ENCODE data around the gene NBAS. TPM values are rescaled to one million over a fixed set of nuclear protein-coding genes. Genes with fewer than 3 reads are reported as not detected.

Gene NBAS
- total and polyA plus RNA-seq, 3 experiments from 2014 or later: 22.0 to 34.1 (median 30.6) TPM

GRCh38 chr2:15173501-15173900 is 387.6 kb downstream of the NBAS start:
- peaks cover 4 to 43% (median 11%) of the 10 kb centered on the region in 3 donors for H3K36me3 Mint-ChIP-seq
- no peak overlapping the region for H3K4me3 Mint-ChIP-seq
- H3K4me3 ChIP-seq (ENCODE audit: low read length): no peak overlapping the region
- DNase-seq: no peak
- no peaks in the 10 kb centered on the region for H3K27me3 ChIP-seq (ENCODE audit: insufficient read depth, low read length, poor library complexity, severe bottlenecking)
- ChIA-PET CTCF (no interaction called here), POLR2A (no interaction called here)
- H3K27ac ChIP-seq (ENCODE audit: low read depth, low read length): no peak overlapping the region
- H3K9me3 ChIP-seq (ENCODE audit: low read length): no peaks in the 10 kb centered on the region
- H3K27me3 Mint-ChIP-seq: peaks cover 0 to 3% of the 10 kb centered on the region in 2 donors
- no peaks in the 10 kb centered on the region for H3K9me3 Mint-ChIP-seq
- H3K36me3 ChIP-seq (ENCODE audit: insufficient read depth, low read length): no peaks in the 10 kb centered on the region
- peaks cover 22% of the 10 kb centered on the region for H3K4me1 ChIP-seq (ENCODE audit: insufficient read depth, low read length)
- peaks cover 21 to 34% (median 28%) of the 10 kb centered on the region in 3 donors for H3K4me1 Mint-ChIP-seq
- H3K27ac Mint-ChIP-seq: no peak overlapping the region

GRCh38 chr2:15172825-15173224 is 388.3 kb downstream of the NBAS start:
- Histone ChIP-seq H3K4me1 (ENCODE audit: insufficient read depth, low read length) (peaks cover 16% of the 10 kb centered on the region), H3K4me3 (ENCODE audit: low read length) (no peak overlapping the region), H3K9me3 (ENCODE audit: low read length) (no peaks in the 10 kb centered on the region), H3K27ac (ENCODE audit: low read depth, low read length) (no peak overlapping the region), H3K27me3 (ENCODE audit: insufficient read depth, low read length, poor library complexity, severe bottlenecking) (no peaks in the 10 kb centered on the region), H3K36me3 (ENCODE audit: insufficient read depth, low read length) (no peaks in the 10 kb centered on the region)
- peak overlapping the region in 1 of 8 donors; percentile 54 for H3K27ac Mint-ChIP-seq
- no peaks in the 10 kb centered on the region for H3K9me3 Mint-ChIP-seq
- H3K4me1 Mint-ChIP-seq: peaks cover 15 to 27% (median 21%) of the 10 kb centered on the region in 3 donors
- no peak overlapping the region for H3K4me3 Mint-ChIP-seq
- DNase-seq: no peak
- H3K27me3 Mint-ChIP-seq: peaks cover 0 to 3% of the 10 kb centered on the region in 2 donors
- ChIA-PET CTCF (no interaction called here), POLR2A (no interaction called here)
- peaks cover 4 to 44% (median 11%) of the 10 kb centered on the region in 3 donors for H3K36me3 Mint-ChIP-seq

GRCh38 chr2:15170070-15170775 is 390.9 kb downstream of the NBAS start:
- POLR2A ChIA-PET: no interaction called here
- no peak overlapping the region for H3K27ac Mint-ChIP-seq

GRCh38 chr2:15169326-15170069 is 391.6 kb downstream of the NBAS start:
- no peaks in the 10 kb centered on the region for H3K9me3 Mint-ChIP-seq
- no peaks in the 10 kb centered on the region for H3K4me1 Mint-ChIP-seq
- Histone ChIP-seq H3K27me3 (ENCODE audit: insufficient read depth, low read length, poor library complexity, severe bottlenecking) (no peaks in the 10 kb centered on the region), H3K4me1 (ENCODE audit: insufficient read depth, low read length) (no peaks in the 10 kb centered on the region), H3K36me3 (ENCODE audit: insufficient read depth, low read length) (no peaks in the 10 kb centered on the region), H3K9me3 (ENCODE audit: low read length) (no peaks in the 10 kb centered on the region), H3K4me3 (ENCODE audit: low read length) (no peak overlapping the region), H3K27ac (ENCODE audit: low read depth, low read length) (no peak overlapping the region)
- ChIA-PET POLR2A (no interaction called here), CTCF (no interaction called here)
- peaks cover 4 to 55% (median 17%) of the 10 kb centered on the region in 3 donors for H3K36me3 Mint-ChIP-seq
- H3K4me3 Mint-ChIP-seq: no peak overlapping the region
- no peaks in the 10 kb centered on the region for H3K27me3 Mint-ChIP-seq
- DNase-seq: no peak
- H3K27ac Mint-ChIP-seq: no peak overlapping the region

More at GRCh38 chr2:15170070-15170775, 390.9 kb downstream of the NBAS start:
- no peaks in the 10 kb centered on the region for H3K9me3 Mint-ChIP-seq
- Histone ChIP-seq H3K4me3 (ENCODE audit: low read length) (no peak overlapping the region), H3K36me3 (ENCODE audit: insufficient read depth, low read length) (no peaks in the 10 kb centered on the region), H3K9me3 (ENCODE audit: low read length) (no peaks in the 10 kb centered on the region), H3K27me3 (ENCODE audit: insufficient read depth, low read length, poor library complexity, severe bottlenecking) (no peaks in the 10 kb centered on the region), H3K4me1 (ENCODE audit: insufficient read depth, low read length) (no peaks in the 10 kb centered on the region), H3K27ac (ENCODE audit: low read depth, low read length) (no peak overlapping the region)
- CTCF ChIA-PET: no interaction called here
- H3K4me3 Mint-ChIP-seq: no peak overlapping the region
- H3K36me3 Mint-ChIP-seq: peaks cover 4 to 54% (median 17%) of the 10 kb centered on the region in 3 donors
- DNase-seq: no peak
- H3K4me1 Mint-ChIP-seq: peaks cover 0 to under 1% (median 0%) of the 10 kb centered on the region in 3 donors
- no peaks in the 10 kb centered on the region for H3K27me3 Mint-ChIP-seq

- H3K4me3 Mint-ChIP-seq: no peak overlapping the region
- no peaks in the 10 kb centered on the region for H3K4me1 Mint-ChIP-seq
- peaks cover 0 to 52% (median 13%) of the 10 kb centered on the region in 3 donors for H3K36me3 Mint-ChIP-seq
- Histone ChIP-seq H3K4me3 (ENCODE audit: low read length) (no peak overlapping the region), H3K4me1 (ENCODE audit: insufficient read depth, low read length) (no peaks in the 10 kb centered on the region), H3K27ac (ENCODE audit: low read depth, low read length) (no peak overlapping the region), H3K36me3 (ENCODE audit: insufficient read depth, low read length) (no peaks in the 10 kb centered on the region), H3K9me3 (ENCODE audit: low read length) (no peaks in the 10 kb centered on the region), H3K27me3 (ENCODE audit: insufficient read depth, low read length, poor library complexity, severe bottlenecking) (no peaks in the 10 kb centered on the region)
- no peaks in the 10 kb centered on the region for H3K27me3 Mint-ChIP-seq
- no peak for DNase-seq
- H3K9me3 Mint-ChIP-seq: no peaks in the 10 kb centered on the region
- ChIA-PET CTCF (no interaction called here), POLR2A (no interaction called here)
- H3K27ac Mint-ChIP-seq: no peak overlapping the region
Measured at GRCh38 chr2:15168116-15168515, 393.0 kb downstream of the NBAS start.

GRCh38 chr2:15166878-15167277 is 394.3 kb downstream of the NBAS start:
- no peaks in the 10 kb centered on the region for H3K9me3 Mint-ChIP-seq
- no peak for DNase-seq
- ChIA-PET POLR2A (no interaction called here), CTCF (no interaction called here)
- Histone ChIP-seq H3K36me3 (ENCODE audit: insufficient read depth, low read length) (no peaks in the 10 kb centered on the region), H3K27ac (ENCODE audit: low read depth, low read length) (no peak overlapping the region), H3K4me1 (ENCODE audit: insufficient read depth, low read length) (no peaks in the 10 kb centered on the region), H3K9me3 (ENCODE audit: low read length) (no peaks in the 10 kb centered on the region), H3K27me3 (ENCODE audit: insufficient read depth, low read length, poor library complexity, severe bottlenecking) (no peaks in the 10 kb centered on the region), H3K4me3 (ENCODE audit: low read length) (no peak overlapping the region)
- H3K27me3 Mint-ChIP-seq: no peaks in the 10 kb centered on the region
- H3K4me3 Mint-ChIP-seq: no peak overlapping the region
- no peaks in the 10 kb centered on the region for H3K4me1 Mint-ChIP-seq
- H3K36me3 Mint-ChIP-seq: peaks cover 0 to 42% (median 13%) of the 10 kb centered on the region in 3 donors
- H3K27ac Mint-ChIP-seq: peak overlapping the region in 1 of 8 donors; percentile 52

GRCh38 chr2:15163326-15163725 is 397.8 kb downstream of the NBAS start:
- Histone ChIP-seq H3K4me3 (ENCODE audit: low read length) (no peak overlapping the region), H3K27me3 (ENCODE audit: insufficient read depth, low read length, poor library complexity, severe bottlenecking) (no peaks in the 10 kb centered on the region), H3K36me3 (ENCODE audit: insufficient read depth, low read length) (no peaks in the 10 kb centered on the region), H3K27ac (ENCODE audit: low read depth, low read length) (no peak overlapping the region), H3K4me1 (ENCODE audit: insufficient read depth, low read length) (no peaks in the 10 kb centered on the region), H3K9me3 (ENCODE audit: low read length) (no peaks in the 10 kb centered on the region)
- Mint-ChIP-seq H3K9me3 (no peaks in the 10 kb centered on the region), H3K27ac (no peak overlapping the region), H3K4me1 (no peaks in the 10 kb centered on the region), H3K4me3 (no peak overlapping the region), H3K27me3 (no peaks in the 10 kb centered on the region), H3K36me3 (peaks cover 0 to 19% (median 9%) of the 10 kb centered on the region in 3 donors)
- ChIA-PET CTCF (no interaction called here), POLR2A (no interaction called here)
- DNase-seq: no peak

GRCh38 chr2:15162620-15163019 is 398.5 kb downstream of the NBAS start:
- Histone ChIP-seq H3K27ac (ENCODE audit: low read depth, low read length) (no peak overlapping the region), H3K4me1 (ENCODE audit: insufficient read depth, low read length) (no peaks in the 10 kb centered on the region), H3K4me3 (ENCODE audit: low read length) (no peak overlapping the region), H3K27me3 (ENCODE audit: insufficient read depth, low read length, poor library complexity, severe bottlenecking) (no peaks in the 10 kb centered on the region), H3K9me3 (ENCODE audit: low read length) (no peaks in the 10 kb centered on the region), H3K36me3 (ENCODE audit: insufficient read depth, low read length) (no peaks in the 10 kb centered on the region)
- H3K27ac Mint-ChIP-seq: peak overlapping the region in 1 of 8 donors; percentile 24
- no peak overlapping the region for H3K4me3 Mint-ChIP-seq
- H3K36me3 Mint-ChIP-seq: peaks cover 0 to 18% (median 9%) of the 10 kb centered on the region in 3 donors
- H3K4me1 Mint-ChIP-seq: no peaks in the 10 kb centered on the region
- ChIA-PET CTCF (no interaction called here), POLR2A (no interaction called here)
- no peak for DNase-seq
- H3K27me3 Mint-ChIP-seq: no peaks in the 10 kb centered on the region
- H3K9me3 Mint-ChIP-seq: no peaks in the 10 kb centered on the region
